Rectal smooth muscle tissue (tissue), 1 donor: ENCODE data around the gene RAD51B.

Source experiments
- H3K27ac ChIP-seq: one replicate; pipeline ENCODE4 v1.7.0; 2013; ENCODE audit warnings: low read depth, low read length, inconsistent platforms
- H3K27me3 ChIP-seq: one replicate; pipeline ENCODE4 v1.7.0; 2013; ENCODE audit warnings: low read length; ENCODE audit not compliant: control insufficient read depth, insufficient read depth
- H3K36me3 ChIP-seq: one replicate; pipeline ENCODE4 v1.7.0; 2013; ENCODE audit warnings: low read length; ENCODE audit not compliant: control insufficient read depth, insufficient read depth
- H3K4me1 ChIP-seq: one replicate; pipeline ENCODE4 v1.7.0; 2013; ENCODE audit warnings: low read length; ENCODE audit not compliant: control insufficient read depth, insufficient read depth
- H3K4me3 ChIP-seq: one replicate; pipeline ENCODE4 v1.7.0; 2013; ENCODE audit warnings: low read length
- H3K9ac ChIP-seq: one replicate; pipeline ENCODE4 v1.7.0; 2013; ENCODE audit warnings: low read length

Gene RAD51B

DNA sequence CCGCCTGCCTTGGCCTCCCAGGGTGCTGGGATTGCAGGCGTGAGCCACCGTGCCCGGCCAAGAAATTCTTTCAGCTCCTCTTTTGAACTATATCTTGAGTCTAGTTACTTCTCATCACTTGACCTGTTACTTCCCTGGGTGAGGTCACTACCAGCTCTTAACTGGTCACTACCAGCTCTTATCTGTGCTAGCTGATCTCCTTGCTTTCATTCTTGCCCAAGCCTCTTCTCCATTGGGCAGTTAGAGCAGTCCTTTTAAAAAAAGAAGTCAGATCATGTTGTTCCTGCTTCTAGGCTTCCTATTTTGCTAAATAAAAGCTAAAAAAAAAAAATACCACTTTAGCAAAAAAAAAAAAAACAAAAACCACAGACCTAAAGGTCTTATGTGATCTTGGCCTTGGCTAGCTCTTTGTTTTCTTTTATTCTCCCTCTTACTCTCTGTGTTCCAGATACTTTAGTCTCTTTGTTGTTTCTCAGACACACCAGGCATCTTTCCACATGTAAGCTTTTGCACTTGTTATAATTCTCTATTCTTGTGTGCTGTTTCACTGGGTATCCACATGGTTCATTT lies 63.5 kb downstream of the RAD51B start:
- Histone ChIP-seq H3K27me3 (no peaks in the 10 kb centered on the region), H3K9ac (no peak overlapping the region), H3K36me3 (no peaks in the 10 kb centered on the region), H3K4me3 (no peak overlapping the region), H3K4me1 (peaks cover 4% of the 10 kb centered on the region), H3K27ac (no peak overlapping the region)

- no peak overlapping the region for H3K27ac ChIP-seq
- no peak overlapping the region for H3K9ac ChIP-seq
- no peaks in the 10 kb centered on the region for H3K36me3 ChIP-seq
- no peak overlapping the region for H3K4me3 ChIP-seq
- no peaks in the 10 kb centered on the region for H3K27me3 ChIP-seq
- H3K4me1 ChIP-seq, result peaks cover 4% of the 10 kb centered on the region
Observed at GRCh38 chr14:67883717-67884116, 64.1 kb downstream of the RAD51B start.

DNA sequence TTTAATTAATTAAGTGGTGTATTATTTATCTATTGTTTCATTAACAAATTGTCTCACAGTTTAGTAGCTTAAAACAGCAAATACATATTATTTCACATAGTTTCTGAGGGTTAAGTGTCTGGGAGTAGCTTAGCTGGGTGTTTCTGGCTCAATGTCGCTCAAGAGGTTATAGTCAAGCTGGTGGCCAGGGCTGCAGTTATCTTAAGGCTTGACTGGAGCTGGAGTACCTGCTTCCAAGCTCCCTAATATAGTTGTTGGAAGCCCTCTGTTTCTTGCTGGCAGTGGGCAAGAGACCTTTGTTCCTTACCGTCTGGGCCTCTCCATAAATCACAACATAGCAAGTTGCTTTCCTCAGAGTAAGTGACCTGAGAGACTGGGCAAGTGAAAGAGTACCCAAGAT lies 66.6 kb downstream of the RAD51B start:
- H3K27ac ChIP-seq, result no peak overlapping the region
- no peak overlapping the region for H3K4me3 ChIP-seq
- no peak overlapping the region for H3K9ac ChIP-seq
- peaks cover 4% of the 10 kb centered on the region for H3K4me1 ChIP-seq
- H3K36me3 ChIP-seq, result no peaks in the 10 kb centered on the region
- H3K27me3 ChIP-seq, result no peaks in the 10 kb centered on the region

DNA sequence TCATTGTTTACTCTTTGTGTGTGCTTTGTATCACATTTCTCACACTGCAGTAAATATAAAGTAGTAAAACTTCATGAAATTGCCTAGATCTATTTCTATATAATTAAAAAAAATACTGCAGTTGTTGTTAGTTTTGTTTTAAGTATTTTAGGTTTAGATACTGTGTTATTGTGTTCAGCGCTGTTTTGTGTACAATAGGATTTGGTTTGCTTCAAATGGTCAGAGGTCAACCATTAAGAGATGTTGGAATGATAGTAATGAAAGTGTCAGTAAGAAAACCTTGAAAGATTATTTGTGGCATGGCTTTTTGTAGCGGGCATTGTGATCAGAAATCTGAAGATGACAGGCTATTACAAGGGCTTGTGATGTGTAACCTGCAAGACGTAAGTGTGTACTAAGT lies 67.9 kb downstream of the RAD51B start:
- Histone ChIP-seq H3K27me3 (no peaks in the 10 kb centered on the region), H3K36me3 (no peaks in the 10 kb centered on the region), H3K27ac (no peak overlapping the region), H3K4me1 (peaks cover 4% of the 10 kb centered on the region), H3K9ac (no peak overlapping the region), H3K4me3 (no peak overlapping the region)

- Histone ChIP-seq H3K4me3 (no peak overlapping the region), H3K36me3 (no peaks in the 10 kb centered on the region), H3K4me1 (peaks cover under 1% of the 10 kb centered on the region), H3K9ac (no peak overlapping the region), H3K27me3 (no peaks in the 10 kb centered on the region), H3K27ac (no peak overlapping the region)
Observed at GRCh38 chr14:67889455-67889854, 69.9 kb downstream of the RAD51B start.

DNA sequence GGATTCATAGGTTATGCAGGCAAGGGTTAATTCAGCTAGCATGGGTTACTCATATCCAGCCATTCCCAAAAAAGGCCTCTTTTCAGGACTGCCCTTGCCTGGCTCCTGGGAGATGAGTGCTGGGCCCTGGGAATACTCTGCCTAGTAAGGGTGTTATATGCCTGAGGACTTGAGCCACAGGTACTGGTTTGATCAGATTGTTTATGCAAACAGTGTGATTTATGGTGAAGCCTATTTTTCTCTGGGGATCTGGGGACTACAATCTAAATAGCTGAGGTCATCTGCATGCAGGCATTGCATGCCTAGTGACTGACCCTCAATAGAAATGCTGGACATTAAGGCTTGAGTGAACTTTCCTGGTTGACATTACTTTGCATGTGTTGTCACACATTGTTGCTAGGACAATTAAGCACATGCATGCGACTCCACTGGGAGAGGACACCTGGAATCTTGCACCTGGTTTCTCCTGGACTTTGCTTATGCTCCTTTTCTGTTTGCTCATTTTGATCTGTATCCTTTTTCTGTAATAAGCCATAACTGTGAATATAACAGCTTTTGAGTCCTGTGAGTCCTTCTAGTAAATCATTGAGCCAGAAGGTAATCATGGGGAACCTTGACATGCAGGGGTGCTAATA lies 73.0 kb downstream of the RAD51B start:
- no peaks in the 10 kb centered on the region for H3K27me3 ChIP-seq
- H3K4me3 ChIP-seq, result no peak overlapping the region
- H3K27ac ChIP-seq, result no peak overlapping the region
- no peaks in the 10 kb centered on the region for H3K36me3 ChIP-seq
- H3K4me1 ChIP-seq, result no peaks in the 10 kb centered on the region
- no peak overlapping the region for H3K9ac ChIP-seq

GRCh38 chr14:67900231-67900630 lies 80.7 kb downstream of the RAD51B start:
- Histone ChIP-seq H3K27ac (no peak overlapping the region), H3K4me1 (no peaks in the 10 kb centered on the region)

DNA sequence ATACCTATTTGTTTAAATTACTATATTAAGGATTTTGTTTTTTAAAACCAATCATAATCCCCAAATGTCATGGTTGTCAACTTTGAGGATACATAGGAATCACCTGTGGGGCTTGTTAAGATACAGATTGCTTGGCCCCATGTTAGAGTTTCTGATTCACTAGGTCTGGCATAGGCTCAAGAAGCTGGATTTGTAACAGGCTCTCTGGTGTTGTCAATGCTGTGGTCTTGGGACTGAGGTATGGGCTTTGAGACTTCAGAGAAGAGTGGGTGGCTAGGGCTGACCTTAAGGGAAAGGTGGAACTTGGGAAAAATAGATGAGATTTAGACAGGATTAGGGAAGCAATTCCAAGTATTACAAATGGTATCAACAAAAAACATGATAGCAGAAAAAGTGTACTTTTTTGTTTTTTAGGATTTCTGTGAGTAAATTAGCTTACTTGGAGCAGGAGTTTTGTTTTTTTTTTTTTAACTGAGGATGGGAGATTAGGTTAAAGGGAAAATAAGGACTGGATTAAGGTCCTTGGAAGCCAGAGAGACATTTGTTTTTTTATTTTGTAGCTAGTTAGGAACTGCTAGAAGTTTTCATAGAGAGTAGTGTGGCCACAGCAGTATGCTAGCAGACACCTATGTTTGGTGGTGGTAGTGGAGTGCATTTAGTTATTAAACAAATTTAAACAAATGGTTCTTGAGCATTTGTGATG lies 88.6 kb downstream of the RAD51B start:
- Histone ChIP-seq H3K27ac (no peak overlapping the region), H3K27me3 (no peaks in the 10 kb centered on the region), H3K4me1 (no peaks in the 10 kb centered on the region), H3K4me3 (no peak overlapping the region), H3K36me3 (no peaks in the 10 kb centered on the region), H3K9ac (no peak overlapping the region)

More at GRCh38 chr14:67900231-67900630, 80.7 kb downstream of the RAD51B start:
- Histone ChIP-seq H3K27me3 (no peaks in the 10 kb centered on the region), H3K36me3 (no peaks in the 10 kb centered on the region), H3K4me3 (no peak overlapping the region), H3K9ac (no peak overlapping the region)

GRCh38 chr14:67911562-67911961 lies 92.0 kb downstream of the RAD51B start:
- Histone ChIP-seq H3K27ac (no peak overlapping the region), H3K27me3 (no peaks in the 10 kb centered on the region), H3K4me1 (no peaks in the 10 kb centered on the region), H3K36me3 (no peaks in the 10 kb centered on the region), H3K4me3 (no peak overlapping the region), H3K9ac (no peak overlapping the region)

DNA sequence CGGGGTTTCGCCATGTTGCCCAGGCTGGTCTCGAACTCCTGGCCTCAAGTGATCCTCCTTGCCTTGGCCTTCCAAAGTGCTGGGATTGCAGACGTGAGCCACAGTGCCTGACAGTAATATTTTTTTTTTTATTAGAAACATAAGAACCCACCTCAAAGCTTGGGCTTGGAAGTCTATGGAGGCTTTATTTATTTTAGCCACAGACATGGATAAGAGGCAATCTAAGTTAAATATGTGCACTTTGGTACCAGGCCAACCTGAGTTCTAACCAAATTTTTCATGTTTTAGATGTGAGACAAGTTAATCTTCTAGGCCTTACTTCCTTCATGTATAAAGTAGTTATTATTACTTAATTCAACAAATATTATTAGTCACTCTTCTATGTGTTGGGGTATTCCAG lies 96.9 kb downstream of the RAD51B start:
- Histone ChIP-seq H3K4me3 (no peak overlapping the region), H3K9ac (no peak overlapping the region), H3K27ac (no peak overlapping the region), H3K4me1 (no peaks in the 10 kb centered on the region), H3K36me3 (no peaks in the 10 kb centered on the region), H3K27me3 (no peaks in the 10 kb centered on the region)

DNA sequence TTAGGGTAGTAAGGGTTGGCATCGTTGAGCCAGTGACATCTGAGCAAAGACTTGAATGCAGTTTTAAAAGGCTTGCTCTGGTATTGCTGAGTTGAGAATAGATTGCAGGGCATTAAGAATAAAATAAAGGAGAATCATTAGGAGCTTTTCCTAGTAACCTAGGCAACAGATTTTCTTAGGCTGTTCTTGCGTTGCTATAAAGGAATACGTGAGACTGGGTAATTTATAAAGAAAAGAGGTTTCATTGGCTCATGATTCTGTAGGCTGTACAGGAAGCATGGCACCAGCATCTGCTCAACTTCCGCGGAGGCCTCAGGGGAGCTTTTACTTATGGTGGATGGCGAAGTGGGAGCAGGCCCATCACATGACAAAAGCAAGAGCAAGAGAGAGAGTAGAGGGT lies 97.4 kb downstream of the RAD51B start:
- no peaks in the 10 kb centered on the region for H3K27me3 ChIP-seq
- no peaks in the 10 kb centered on the region for H3K4me1 ChIP-seq

GRCh38 chr14:67918838-67919237 lies 99.3 kb downstream of the RAD51B start:
- no peak overlapping the region for H3K4me3 ChIP-seq
- H3K27me3 ChIP-seq, result no peaks in the 10 kb centered on the region
- peak overlapping the region; percentile 43 for H3K27ac ChIP-seq
- H3K4me1 ChIP-seq, result no peaks in the 10 kb centered on the region
- no peak overlapping the region for H3K9ac ChIP-seq
- H3K36me3 ChIP-seq, result no peaks in the 10 kb centered on the region

More for the DNA sequence above, 97.4 kb downstream of the RAD51B start:
- no peak overlapping the region for H3K27ac ChIP-seq
- no peaks in the 10 kb centered on the region for H3K36me3 ChIP-seq
- H3K4me3 ChIP-seq, result no peak overlapping the region
- H3K9ac ChIP-seq, result no peak overlapping the region
